H9 (cell line): ENCODE results near the gene FMO4. TPM values are rescaled to one million over a fixed set of nuclear protein-coding genes. Genes with fewer than 3 reads are reported as not detected.
A peak's percentile ranks its signal among the peaks of the same experiment; 100 is the strongest.
"Not testable (repeated sequence)": the region's sequence is repeated elsewhere in the genome, so short reads cannot be mapped to it uniquely, and the experiment has no call there.

Experiments used
- DNase-seq: peaks from one replicate; pipeline ENCODE4 v3.0.0-alpha.2; 2017
- H2AFZ ChIP-seq: one replicate; pipeline ENCODE4 v1.6.1; 2013; ENCODE audit warnings: mild to moderate bottlenecking, low read length, control low read depth, moderate library complexity
- H2AK5ac ChIP-seq: 2 replicates; pipeline ENCODE4 v1.6.1; 2013; ENCODE audit warnings: low read length, control low read depth, mixed read lengths; ENCODE audit not compliant: insufficient read length
- H2BK120ac ChIP-seq: one replicate; pipeline ENCODE4 v1.6.1; 2013; ENCODE audit warnings: low read depth, mild to moderate bottlenecking, low read length, control low read depth, inconsistent platforms; ENCODE audit not compliant: poor library complexity, severe bottlenecking
- H2BK12ac ChIP-seq: 2 replicates; pipeline ENCODE4 v1.6.1; 2013; ENCODE audit warnings: low read length, control low read depth, mixed read lengths, low read depth; ENCODE audit not compliant: insufficient read length
- H2BK15ac ChIP-seq: 2 replicates; pipeline ENCODE4 v1.6.1; 2013; ENCODE audit warnings: low read depth, low read length, control low read depth
- H2BK20ac ChIP-seq: one replicate; pipeline ENCODE4 v1.6.1; 2013; ENCODE audit warnings: low read depth, mild to moderate bottlenecking, low read length, control low read depth, inconsistent platforms; ENCODE audit not compliant: poor library complexity, severe bottlenecking
- H2BK5ac ChIP-seq: 2 replicates; pipeline ENCODE4 v1.6.1; 2013; ENCODE audit warnings: low read length, control low read depth, mixed read lengths; ENCODE audit not compliant: insufficient read length
- H3K14ac ChIP-seq: 2 replicates; pipeline ENCODE4 v1.6.1; 2013; ENCODE audit warnings: low read length, control low read depth; ENCODE audit not compliant: insufficient read depth
- H3K18ac ChIP-seq: 2 replicates; pipeline ENCODE4 v1.6.1; 2013; ENCODE audit warnings: low read depth, mild to moderate bottlenecking, mixed read lengths, low read length, control low read depth; ENCODE audit not compliant: insufficient read length
- H3K23ac ChIP-seq: 2 replicates; pipeline ENCODE4 v1.6.1; 2013; ENCODE audit warnings: low read length, control low read depth, mixed read lengths, low read depth; ENCODE audit not compliant: insufficient read length
- H3K23me2 ChIP-seq: 2 replicates; pipeline ENCODE4 v1.6.1; 2013; ENCODE audit warnings: low read depth, mild to moderate bottlenecking, mixed read lengths, low read length, control low read depth; ENCODE audit not compliant: insufficient read length, poor library complexity, severe bottlenecking
- H3K27ac ChIP-seq: 2 replicates; pipeline ENCODE4 v1.5.1; 2013; ENCODE audit warnings: low read length, control low read depth, mixed read lengths, low read depth; ENCODE audit not compliant: insufficient read length
- H3K27me3 ChIP-seq: 2 replicates; pipeline ENCODE4 v1.6.1; 2013; ENCODE audit warnings: low read length, control low read depth, inconsistent platforms; ENCODE audit not compliant: insufficient read depth
- H3K4ac ChIP-seq: 2 replicates; pipeline ENCODE4 v1.6.1; 2013; ENCODE audit warnings: low read depth, mild to moderate bottlenecking, control low read depth, inconsistent platforms, low read length, moderate library complexity
- H3K4me1 ChIP-seq: 2 replicates; pipeline ENCODE4 v1.6.1; 2013; ENCODE audit warnings: low read length, control low read depth, inconsistent platforms; ENCODE audit not compliant: insufficient read depth
- H3K4me2 ChIP-seq: 2 replicates; pipeline ENCODE4 v1.6.1; 2013; ENCODE audit warnings: low read length, control low read depth, mixed read lengths; ENCODE audit not compliant: insufficient read length, insufficient read depth
- H3K56ac ChIP-seq: 2 replicates; pipeline ENCODE4 v1.6.1; 2013; ENCODE audit warnings: low read depth, mild to moderate bottlenecking, mixed read lengths, low read length, control low read depth; ENCODE audit not compliant: insufficient read length
- H3K79me1 ChIP-seq: 2 replicates; pipeline ENCODE4 v1.6.1; 2013; ENCODE audit warnings: low read depth, mild to moderate bottlenecking, moderate library complexity, low read length, control low read depth, inconsistent platforms; ENCODE audit not compliant: insufficient read depth, poor library complexity, severe bottlenecking
- H3K79me2 ChIP-seq: 2 replicates; pipeline ENCODE4 v1.6.1; 2013; ENCODE audit warnings: low read length, control low read depth, inconsistent platforms; ENCODE audit not compliant: insufficient read depth
- H3K9ac ChIP-seq: 2 replicates; pipeline ENCODE4 v1.6.1; 2013; ENCODE audit warnings: low read length, control low read depth, mixed read lengths; ENCODE audit not compliant: insufficient read length; ENCODE audit errors: extremely low read depth
- H3K9me3 ChIP-seq: one replicate; pipeline ENCODE4 v1.6.1; 2013; ENCODE audit warnings: low read depth, low read length, inconsistent platforms; ENCODE audit not compliant: control insufficient read depth
- H3T11ph ChIP-seq: one replicate; pipeline ENCODE4 v1.6.1; 2013; ENCODE audit warnings: mild to moderate bottlenecking, low read length, control low read depth, inconsistent platforms
- H4K20me1 ChIP-seq: one replicate; pipeline ENCODE4 v1.6.1; 2013; ENCODE audit not compliant: control insufficient read depth, insufficient read length, insufficient read depth
- H4K5ac ChIP-seq: 2 replicates; pipeline ENCODE4 v1.6.1; 2013; ENCODE audit warnings: low read depth, mild to moderate bottlenecking, mixed read lengths, low read length, control low read depth; ENCODE audit not compliant: insufficient read length
- H4K8ac ChIP-seq: replicated peaks from 2 replicates; pipeline ENCODE4 v1.6.1; 2013; ENCODE audit warnings: low read length, control low read depth, mixed read lengths, low read depth; ENCODE audit not compliant: insufficient read length
- H4K91ac ChIP-seq: 2 replicates; pipeline ENCODE4 v1.6.1; 2013; ENCODE audit warnings: low read depth, mild to moderate bottlenecking, moderate library complexity, mixed read lengths, low read length, control low read depth; ENCODE audit not compliant: insufficient read length
- H3K27ac Mint-ChIP-seq, 3 experiments: 2 replicates in 2 of 3; 3 replicates in 1 of 3; pipeline ENCODE4 v1.8.0; 2020 to 2021; ENCODE audit warnings: mixed read lengths in 3 of 3, mild to moderate bottlenecking in 1 of 3, moderate library complexity in 1 of 3
- H3K27me3 Mint-ChIP-seq: 2 replicates; pipeline ENCODE4 v1.8.0; 2021; ENCODE audit warnings: low read depth, mild to moderate bottlenecking, moderate library complexity, mixed read lengths
- H3K36me3 Mint-ChIP-seq, 3 experiments: 2 replicates in 2 of 3; 3 replicates in 1 of 3; pipeline ENCODE4 v1.8.0; 2020 to 2021; ENCODE audit warnings: low read depth in 3 of 3, mixed read lengths in 3 of 3; ENCODE audit not compliant: insufficient read depth in 1 of 3
- H3K4me1 Mint-ChIP-seq, 2 experiments: 2 replicates each; pipeline ENCODE4 v1.8.0; 2020; ENCODE audit warnings: mixed read lengths in 2 of 2
- H3K4me3 Mint-ChIP-seq, 2 experiments: 2 replicates in 1 of 2; 3 replicates in 1 of 2; pipeline ENCODE4 v1.8.0; 2020 to 2021; ENCODE audit warnings: mild to moderate bottlenecking in 2 of 2, mixed read lengths in 2 of 2, moderate library complexity in 1 of 2
- H3K9me3 Mint-ChIP-seq, 2 experiments: 2 replicates in 1 of 2; 3 replicates in 1 of 2; pipeline ENCODE4 v1.8.0; 2020; ENCODE audit warnings: mild to moderate bottlenecking in 2 of 2, mixed read lengths in 2 of 2, moderate library complexity in 1 of 2
- WGBS: extraction: QIAGEN DNeasy Blood & Tissue Kit; methylation state at CpG from one replicate; pipeline ENCODE4 v1.1.7; 2013; ENCODE audit warnings: missing lambda C conversion rate, low lambda C conversion rate, mixed read lengths; ENCODE audit not compliant: insufficient read length; ENCODE audit errors: extremely low coverage; 5-methylcytosine and 5-hydroxymethylcytosine counted together
- total RNA-seq: library from RNA; stranded (reverse); gene quantifications from 2 replicates; pipeline ENCODE4 v1.2.1, GENCODE V29; 2021
- TF ChIP-seq, protein P1 (sequence below): fragments of 200-600 bp; sonication (generic); conservative IDR thresholded peaks from 3 replicates; pipeline ENCODE4 v1.8.0; 2021; ENCODE audit warnings: antibody characterized with exemption, mild to moderate bottlenecking

FMO4 gene
- total RNA-seq, 1 experiment from 2014 or later: 1.8 TPM

DNA sequence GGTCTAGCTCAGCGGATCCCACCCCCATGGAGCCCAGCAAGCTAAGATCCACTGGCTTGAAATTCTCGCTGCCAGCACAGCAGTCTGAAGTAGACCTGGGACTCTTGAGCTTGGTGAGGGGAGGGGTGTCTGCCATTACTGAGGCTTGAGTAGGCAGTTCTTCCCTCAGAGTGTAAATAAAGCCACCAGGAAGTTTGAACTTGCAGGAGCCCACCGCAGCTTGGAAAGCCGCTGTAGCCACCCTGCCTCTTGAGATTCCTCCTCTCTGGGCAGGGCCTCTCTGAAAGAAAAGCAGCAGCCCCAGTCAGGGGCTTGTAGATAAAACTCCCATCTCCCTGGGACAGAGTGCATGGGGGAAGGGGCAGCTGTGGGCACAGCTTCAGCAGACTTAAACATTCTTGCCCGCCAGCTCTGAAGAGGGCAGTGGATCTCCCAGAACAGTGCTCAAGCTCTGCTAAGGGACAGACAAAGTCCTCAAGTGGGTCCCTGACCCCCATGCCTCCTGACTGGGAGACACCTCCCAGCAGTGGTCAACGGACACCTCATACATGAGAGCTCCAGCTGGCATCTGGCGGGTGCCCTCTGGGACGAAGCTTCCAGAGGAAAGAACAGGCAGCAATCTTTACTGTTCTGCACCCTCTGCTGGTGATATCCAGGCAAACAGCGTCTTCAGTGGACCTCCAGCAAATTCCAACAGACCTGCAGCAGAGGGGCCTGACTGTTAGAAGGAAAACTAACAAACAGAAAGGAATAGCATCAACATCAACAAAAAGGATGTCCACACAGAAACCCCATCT lies 45.9 kb downstream of the FMO4 start:
- not testable (repeated sequence) for H2BK120ac ChIP-seq, H3T11ph ChIP-seq, H3K27me3 ChIP-seq, H2AK5ac ChIP-seq, H3K18ac ChIP-seq, H4K91ac ChIP-seq, H2BK12ac ChIP-seq, H3K9ac ChIP-seq, H4K8ac ChIP-seq, H3K79me2 ChIP-seq, H2AFZ ChIP-seq, H3K36me3 Mint-ChIP-seq, H3K27me3 Mint-ChIP-seq, H3K4ac ChIP-seq, H3K23ac ChIP-seq, H3K27ac ChIP-seq, H3K23me2 ChIP-seq, H2BK15ac ChIP-seq, H3K4me3 Mint-ChIP-seq, H4K20me1 ChIP-seq, H3K56ac ChIP-seq, H2BK5ac ChIP-seq, H4K5ac ChIP-seq, H3K79me1 ChIP-seq, H3K9me3 Mint-ChIP-seq, H3K14ac ChIP-seq, H3K4me1 ChIP-seq, H3K9me3 ChIP-seq, H2BK20ac ChIP-seq, H3K4me2 ChIP-seq
- H3K27ac Mint-ChIP-seq: 0 out of 7 replicates have a peak overlapping the region, but pooled peaks of 2 of the 3 experiments have one; percentile 23 to 36
- no CpG with 5 or more reads among the region's 9 CpGs for WGBS
- peaks cover 12 to 15% of the 10 kb centered on the region in 2 experiments for H3K4me1 Mint-ChIP-seq
- DNase-seq: peak; percentile 60
- TF ChIP-seq, protein P1, sequence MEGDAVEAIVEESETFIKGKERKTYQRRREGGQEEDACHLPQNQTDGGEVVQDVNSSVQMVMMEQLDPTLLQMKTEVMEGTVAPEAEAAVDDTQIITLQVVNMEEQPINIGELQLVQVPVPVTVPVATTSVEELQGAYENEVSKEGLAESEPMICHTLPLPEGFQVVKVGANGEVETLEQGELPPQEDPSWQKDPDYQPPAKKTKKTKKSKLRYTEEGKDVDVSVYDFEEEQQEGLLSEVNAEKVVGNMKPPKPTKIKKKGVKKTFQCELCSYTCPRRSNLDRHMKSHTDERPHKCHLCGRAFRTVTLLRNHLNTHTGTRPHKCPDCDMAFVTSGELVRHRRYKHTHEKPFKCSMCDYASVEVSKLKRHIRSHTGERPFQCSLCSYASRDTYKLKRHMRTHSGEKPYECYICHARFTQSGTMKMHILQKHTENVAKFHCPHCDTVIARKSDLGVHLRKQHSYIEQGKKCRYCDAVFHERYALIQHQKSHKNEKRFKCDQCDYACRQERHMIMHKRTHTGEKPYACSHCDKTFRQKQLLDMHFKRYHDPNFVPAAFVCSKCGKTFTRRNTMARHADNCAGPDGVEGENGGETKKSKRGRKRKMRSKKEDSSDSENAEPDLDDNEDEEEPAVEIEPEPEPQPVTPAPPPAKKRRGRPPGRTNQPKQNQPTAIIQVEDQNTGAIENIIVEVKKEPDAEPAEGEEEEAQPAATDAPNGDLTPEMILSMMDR: peak; percentile 62
